Activated CD8-positive, alpha-beta T cell treated with anti-CD3 and anti-CD28 coated beads for 36 hours (primary cell): ENCODE data around the gene TRIML1. TPM values are rescaled to one million over a fixed set of nuclear protein-coding genes. Genes with fewer than 3 reads are reported as not detected.

Experiments used
- ATAC-seq: fragments of 200-7000 bp; cut with Tn5 transposase; one replicate; pipeline ENCODE4 v1.10.0; 2021; ENCODE audit warnings: mild to moderate bottlenecking, moderate library complexity
- CTCF ChIA-PET: fragments of 350-600 bp; sonication (Branson Sonifier 250); formaldehyde crosslinking; loops from one replicate; lab custom pipeline; 2021; ENCODE audit warnings: antibody characterized with exemption; lab: Charles Lee
- POLR2A ChIA-PET: fragments of 350-600 bp; sonication (Branson Sonifier 250); formaldehyde crosslinking; loops from one replicate; lab custom pipeline; 2021; ENCODE audit warnings: antibody characterized with exemption; lab: Charles Lee
- DNase-seq: peaks from one replicate; pipeline ENCODE4 v3.0.0-alpha.2; 2020
- H3K27ac Mint-ChIP-seq: one replicate; pipeline ENCODE4 v1.8.0; 2021; ENCODE audit warnings: mild to moderate bottlenecking, mixed read lengths
- H3K27me3 Mint-ChIP-seq: one replicate; pipeline ENCODE4 v1.8.0; 2021; ENCODE audit warnings: mixed read lengths
- H3K36me3 Mint-ChIP-seq: one replicate; pipeline ENCODE4 v1.8.0; 2021; ENCODE audit warnings: low read depth, mixed read lengths
- H3K4me1 Mint-ChIP-seq: one replicate; pipeline ENCODE4 v1.8.0; 2021; ENCODE audit warnings: low read depth, mixed read lengths
- H3K4me3 Mint-ChIP-seq: one replicate; pipeline ENCODE4 v1.8.0; 2021; ENCODE audit warnings: mild to moderate bottlenecking, moderate library complexity, mixed read lengths
- H3K9me3 Mint-ChIP-seq: one replicate; pipeline ENCODE4 v1.8.0; 2021; ENCODE audit warnings: mixed read lengths
- CTCF ChIP-seq: fragments of 200-600 bp; IDR thresholded peaks from one replicate; pipeline ENCODE4 v1.8.0; 2022; ENCODE audit warnings: antibody characterized with exemption, mild to moderate bottlenecking
- intact Hi-C: fragments of 100-400 bp; cut with micrococcal nuclease; formaldehyde crosslinking; loops from one replicate; pipeline ENCODE4 v1.10.0; 2022
- total RNA-seq, 2 experiments: library from RNA; stranded (reverse); gene quantifications; one replicate each; pipeline ENCODE4 v1.2.3, GENCODE V29; 2021

TRIML1 gene
- total RNA-seq, 2 experiments from 2014 or later: not detected

GRCh38 chr4:188121530-188121929 is 17.7 kb upstream of the TRIML1 start:
- intact Hi-C loops: no loop called here
- POLR2A ChIA-PET: no interaction called here
- no peak for ATAC-seq

GRCh38 chr4:188127214-188127874 is 11.9 kb upstream of the TRIML1 start:
- no peak overlapping the region for H3K27ac Mint-ChIP-seq
- H3K27me3 Mint-ChIP-seq: no peaks in the 10 kb centered on the region
- ATAC-seq (peak; percentile 42), DNase-seq (peak; percentile 16)
- H3K9me3 Mint-ChIP-seq: peaks cover 14% of the 10 kb centered on the region
- intact Hi-C loops: no loop called here
- POLR2A ChIA-PET: no interaction called here
- CTCF ChIA-PET: no interaction called here
- TF ChIP-seq CTCF: no peak
- no peaks in the 10 kb centered on the region for H3K36me3 Mint-ChIP-seq
- H3K4me1 Mint-ChIP-seq: peaks cover 3% of the 10 kb centered on the region
- no peak overlapping the region for H3K4me3 Mint-ChIP-seq

More at GRCh38 chr4:188121530-188121929, 17.7 kb upstream of the TRIML1 start:
- no peaks in the 10 kb centered on the region for H3K4me1 Mint-ChIP-seq
- no peaks in the 10 kb centered on the region for H3K27me3 Mint-ChIP-seq
- peaks cover 19% of the 10 kb centered on the region for H3K9me3 Mint-ChIP-seq
- no peak for TF ChIP-seq CTCF
- no peak overlapping the region for H3K4me3 Mint-ChIP-seq
- H3K27ac Mint-ChIP-seq: no peak overlapping the region
- CTCF ChIA-PET: no interaction called here
- H3K36me3 Mint-ChIP-seq: no peaks in the 10 kb centered on the region
- DNase-seq: no peak

GRCh38 chr4:188130355-188130754 is 8.9 kb upstream of the TRIML1 start:
- Mint-ChIP-seq H3K27me3 (no peaks in the 10 kb centered on the region), H3K4me1 (peaks cover 3% of the 10 kb centered on the region), H3K9me3 (peaks cover 13% of the 10 kb centered on the region), H3K36me3 (no peaks in the 10 kb centered on the region), H3K4me3 (no peak overlapping the region), H3K27ac (no peak overlapping the region)
- CTCF ChIA-PET: no interaction called here
- ATAC-seq (no peak), DNase-seq (no peak)
- no peak for TF ChIP-seq CTCF
- POLR2A ChIA-PET: no interaction called here
- intact Hi-C loops: no loop called here

GRCh38 chr4:188132232-188132631 is 7.0 kb upstream of the TRIML1 start:
- TF ChIP-seq CTCF: no peak
- intact Hi-C loops: no loop called here

GRCh38 chr4:188138227-188138626 is 1.0 kb upstream of the TRIML1 start:
- Mint-ChIP-seq H3K9me3 (peaks cover 5% of the 10 kb centered on the region), H3K27me3 (no peaks in the 10 kb centered on the region), H3K4me1 (no peaks in the 10 kb centered on the region), H3K4me3 (no peak overlapping the region), H3K36me3 (no peaks in the 10 kb centered on the region), H3K27ac (no peak overlapping the region)
- ATAC-seq (no peak), DNase-seq (no peak)
- ChIA-PET POLR2A (no interaction called here), CTCF (no interaction called here)
- no peak for TF ChIP-seq CTCF
- intact Hi-C loops: no loop called here

More at GRCh38 chr4:188132232-188132631, 7.0 kb upstream of the TRIML1 start:
- no peaks in the 10 kb centered on the region for H3K27me3 Mint-ChIP-seq
- no peak for DNase-seq
- H3K9me3 Mint-ChIP-seq: peaks cover 11% of the 10 kb centered on the region
- no peak overlapping the region for H3K4me3 Mint-ChIP-seq
- H3K4me1 Mint-ChIP-seq: peaks cover 2% of the 10 kb centered on the region
- CTCF ChIA-PET: no interaction called here
- POLR2A ChIA-PET: no interaction called here
- H3K36me3 Mint-ChIP-seq: no peaks in the 10 kb centered on the region
- no peak for ATAC-seq
- H3K27ac Mint-ChIP-seq: no peak overlapping the region
